Panc1 (cell line): ENCODE results near the gene PTPRK.

Experiments
- CTCF ChIP-seq: fragments of 450-650 bp; IDR thresholded peaks from 2 replicates; pipeline ENCODE4 v1.5.1; 2017; ENCODE audit warnings: mild to moderate bottlenecking
- POLR2AphosphoS5 ChIP-seq: IDR thresholded peaks from 2 replicates; pipeline ENCODE4 v1.6.1; 2012; ENCODE audit warnings: mild to moderate bottlenecking, low read depth, low read length, moderate library complexity
- SIN3A ChIP-seq: IDR thresholded peaks from 2 replicates; pipeline ENCODE4 v1.6.1; 2012; ENCODE audit warnings: low read depth, mild to moderate bottlenecking, low read length, moderate library complexity, borderline replicate concordance; ENCODE audit not compliant: insufficient read depth

GRCh38 chr6:128057946-128058345 lies 462.5 kb downstream of the PTPRK start:
- TF ChIP-seq CTCF, result no peak
- TF ChIP-seq SIN3A, result no peak
- no peak for TF ChIP-seq POLR2AphosphoS5
